Thyroid gland (tissue), 4 donors: ENCODE measurements around the gene RYR2. TPM values are rescaled to one million over a fixed set of nuclear protein-coding genes. Genes with fewer than 3 reads are reported as not detected.

Experiments used
- DNase-seq, 2 donors: peaks; one replicate each; pipeline ENCODE4 v3.0.0-alpha.2; 2019
- H3K27ac ChIP-seq, 3 donors: fragments of 200-600 bp; sonication (generic); 1 replicate in 2 of 3; 2 replicates in 1 of 3; pipeline ENCODE4 v1.5.1; 2016 to 2019; ENCODE audit warnings: mild to moderate bottlenecking in 1 of 3, moderate library complexity in 1 of 3
- H3K27me3 ChIP-seq: fragments of 200-600 bp; sonication (generic); one replicate; pipeline ENCODE4 v1.5.1; 2019
- H3K36me3 ChIP-seq, 2 donors: fragments of 200-600 bp; sonication (generic); one replicate each; pipeline ENCODE4 v1.5.1; 2016 to 2019
- H3K4me1 ChIP-seq, 2 donors: fragments of 200-600 bp; sonication (generic); one replicate each; pipeline ENCODE4 v1.5.1; 2017 to 2019
- H3K4me3 ChIP-seq, 3 donors: fragments of 200-600 bp; sonication (generic); replicated peaks in 1 of 3; 1 replicate in 2 of 3; 2 replicates in 1 of 3; pipeline ENCODE4 v1.5.1; 2016; ENCODE audit warnings: mild to moderate bottlenecking in 1 of 3
- H3K9me3 ChIP-seq: fragments of 200-600 bp; sonication (generic); one replicate; pipeline ENCODE4 v1.5.1; 2017
- CTCF ChIP-seq, 6 experiments: fragments of 200-600 bp in 3 of 6; fragments of 450-650 bp in 3 of 6; sonication (generic) in 3 of 6; IDR thresholded peaks; one replicate each; pipeline ENCODE4 v1.5.1; 2016 to 2019; ENCODE audit warnings: antibody characterized with exemption in 6 of 6, mild to moderate bottlenecking in 2 of 6, inconsistent platforms in 1 of 6, moderate library complexity in 1 of 6
- POLR2A ChIP-seq, 2 donors: fragments of 450-650 bp; IDR thresholded peaks; one replicate each; pipeline ENCODE4 v1.6.1; 2017; ENCODE audit warnings: antibody characterized with exemption in 2 of 2, mild to moderate bottlenecking in 2 of 2, moderate library complexity in 1 of 2
- WGBS, 2 donors: methylation state at CpG; one replicate each; pipeline ENCODE4 v1.1.5; 2017; 5-methylcytosine and 5-hydroxymethylcytosine counted together
- intact Hi-C: fragments of 100-400 bp; cut with DNase I; formaldehyde crosslinking; loops from one replicate; pipeline ENCODE4 v1.15.1; 2023
- total RNA-seq, 4 donors: library from RNA; depleted of rRNA; stranded (reverse); fragments of >200 nt; gene quantifications; one replicate each; pipeline ENCODE4 v1.2.3, GENCODE V29; 2016

The RYR2 gene
- total RNA-seq, 4 donors from 2014 or later: 6.6 to 31.8 (median 28.2) TPM

DNA sequence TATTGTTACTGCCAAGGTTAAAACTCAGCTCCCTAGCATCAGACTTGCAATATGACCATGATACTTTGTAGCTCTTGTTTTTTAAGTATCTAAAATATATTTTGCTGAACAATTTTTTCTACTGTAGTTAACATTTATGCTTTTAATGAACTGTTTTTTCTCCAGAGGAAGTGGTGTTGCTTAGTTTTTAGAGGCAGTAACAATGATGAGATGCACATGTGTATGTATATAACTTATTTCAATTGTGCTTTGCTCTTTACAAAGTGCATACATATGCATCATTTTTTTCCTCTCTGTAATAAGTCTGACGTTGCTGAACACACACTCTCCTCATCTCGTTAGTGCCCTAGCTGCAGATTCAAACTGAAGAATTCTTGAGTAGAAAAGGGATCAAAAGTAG is 430.0 kb downstream of the RYR2 start:
- H3K9me3 ChIP-seq: no peaks in the 10 kb centered on the region
- no peak overlapping the region for H3K4me3 ChIP-seq
- no peak for TF ChIP-seq POLR2A (IDR thresholded peaks at IDR 0.05)
- no peak for TF ChIP-seq CTCF (IDR thresholded peaks at IDR 0.05)
- no peak overlapping the region for H3K27ac ChIP-seq
- DNase-seq: no peak
- 2 to 48% methylated on average over 2 of the region's 2 CpGs for WGBS, 2 donors
- no peaks in the 10 kb centered on the region for H3K27me3 ChIP-seq
- no peaks in the 10 kb centered on the region for H3K4me1 ChIP-seq
- no peaks in the 10 kb centered on the region for H3K36me3 ChIP-seq
- intact Hi-C loops: no loop called here

DNA sequence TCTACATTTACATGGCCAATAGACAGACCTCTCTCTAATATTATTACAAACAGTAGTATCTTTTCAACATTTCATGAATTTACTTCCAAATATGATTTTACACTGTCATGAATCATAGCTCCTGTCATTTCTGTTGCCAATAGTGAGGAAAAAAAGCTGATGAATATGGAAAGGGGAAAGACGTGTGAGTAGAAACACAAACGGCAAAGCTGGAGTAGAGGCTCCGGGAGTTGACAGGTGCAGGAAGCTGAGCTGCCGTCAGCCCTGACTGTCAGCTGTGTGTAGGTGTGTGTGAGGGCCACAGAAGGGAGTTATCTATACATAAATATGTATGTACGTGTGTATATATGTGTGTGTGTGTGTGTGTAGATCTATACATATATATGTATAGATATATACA is 431.9 kb downstream of the RYR2 start:
- TF ChIP-seq CTCF (IDR thresholded peaks at IDR 0.05) (no peak), POLR2A (IDR thresholded peaks at IDR 0.05) (no peak)
- Histone ChIP-seq H3K27me3 (no peaks in the 10 kb centered on the region), H3K36me3 (no peaks in the 10 kb centered on the region), H3K27ac (no peak overlapping the region), H3K4me1 (no peaks in the 10 kb centered on the region), H3K9me3 (no peaks in the 10 kb centered on the region), H3K4me3 (no peak overlapping the region)
- intact Hi-C loops: no loop called here
- DNase-seq: no peak
- WGBS, 2 donors: 93 to 94% methylated on average over 5 of the region's 5 CpGs

GRCh38 chr1:237478082-237478481 is 436.1 kb downstream of the RYR2 start:
- 87% methylated on average over 4 of the region's 4 CpGs for WGBS, 2 donors

GRCh38 chr1:237478842-237479241 is 436.9 kb downstream of the RYR2 start:
- TF ChIP-seq POLR2A (IDR thresholded peaks at IDR 0.05) (no peak), CTCF (IDR thresholded peaks at IDR 0.05) (no peak)
- Histone ChIP-seq H3K27me3 (no peaks in the 10 kb centered on the region), H3K9me3 (no peaks in the 10 kb centered on the region), H3K36me3 (no peaks in the 10 kb centered on the region), H3K4me3 (no peak overlapping the region), H3K27ac (no peak overlapping the region), H3K4me1 (no peaks in the 10 kb centered on the region)
- WGBS, 2 donors: 91 to 94% methylated on average over 3 of the region's 3 CpGs
- DNase-seq: no peak
- intact Hi-C loops: no loop called here

More at GRCh38 chr1:237478082-237478481, 436.1 kb downstream of the RYR2 start:
- intact Hi-C loops: no loop called here
- Histone ChIP-seq H3K36me3 (no peaks in the 10 kb centered on the region), H3K27me3 (no peaks in the 10 kb centered on the region), H3K4me1 (no peaks in the 10 kb centered on the region), H3K9me3 (no peaks in the 10 kb centered on the region), H3K4me3 (no peak overlapping the region), H3K27ac (no peak overlapping the region)
- TF ChIP-seq CTCF (IDR thresholded peaks at IDR 0.05) (no peak), POLR2A (IDR thresholded peaks at IDR 0.05) (no peak)
- DNase-seq: no peak

DNA sequence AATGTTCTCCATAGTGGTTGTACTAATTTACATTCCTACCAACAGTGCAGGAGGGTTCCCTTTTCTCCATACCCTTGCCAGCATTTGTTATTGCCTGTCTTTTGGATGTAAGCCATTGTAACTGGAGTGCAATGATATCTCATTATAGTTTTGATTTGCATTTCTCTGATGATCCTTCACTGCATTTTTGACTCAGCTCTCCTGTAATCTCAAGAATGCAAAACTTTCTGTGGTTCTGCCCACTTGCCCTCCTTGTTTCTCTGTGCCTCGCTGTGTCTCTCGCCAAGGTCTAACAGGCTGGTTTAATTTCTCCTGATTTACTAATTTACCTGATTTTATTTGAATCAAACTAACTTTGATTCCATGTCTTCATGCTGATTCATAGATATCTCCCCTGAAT is 440.8 kb downstream of the RYR2 start:
- intact Hi-C loops: no loop called here
- TF ChIP-seq CTCF (IDR thresholded peaks at IDR 0.05) (no peak), POLR2A (IDR thresholded peaks at IDR 0.05) (no peak)
- no peaks in the 10 kb centered on the region for H3K36me3 ChIP-seq
- WGBS, 2 donors: 92 to 95% methylated on average over 2 of the region's 2 CpGs
- no peaks in the 10 kb centered on the region for H3K27me3 ChIP-seq
- no peaks in the 10 kb centered on the region for H3K9me3 ChIP-seq
- H3K27ac ChIP-seq: no peak overlapping the region
- H3K4me3 ChIP-seq: no peak overlapping the region
- no peak for DNase-seq
- H3K4me1 ChIP-seq: no peaks in the 10 kb centered on the region
